ENCODE results near the gene COBL. TPM values are rescaled to one million over a fixed set of nuclear protein-coding genes. Genes with fewer than 3 reads are reported as not detected.

The COBL gene
- total RNA-seq, 1 donor from 2014 or later: under 0.01 TPM

GRCh38 chr7:51308265-51308664 lies 8.3 kb downstream of the COBL start:
- no peak for DNase-seq (ENCODE audit: low read depth in 2 of 2)

- DNase-seq (ENCODE audit: low read depth in 2 of 2): no peak
These were observed 8.9 kb downstream of the COBL start for GRCh38 chr7:51307651-51308210.

- no peak for DNase-seq (ENCODE audit: low read depth in 2 of 2)
These were observed 9.8 kb downstream of the COBL start for GRCh38 chr7:51306761-51307160.

- no peak for DNase-seq (ENCODE audit: low read depth in 2 of 2)
These were observed 11.9 kb downstream of the COBL start for GRCh38 chr7:51304729-51305128.

GRCh38 chr7:51303142-51303525 lies 13.5 kb downstream of the COBL start:
- DNase-seq (ENCODE audit: low read depth in 2 of 2): no peak

GRCh38 chr7:51301806-51302205 lies 14.8 kb downstream of the COBL start:
- no peak for DNase-seq (ENCODE audit: low read depth in 2 of 2)

- no peak for DNase-seq (ENCODE audit: low read depth in 2 of 2)
These were observed 15.6 kb downstream of the COBL start for GRCh38 chr7:51300762-51301674.

- no peak for DNase-seq (ENCODE audit: low read depth in 2 of 2)
These were observed 17.0 kb downstream of the COBL start for GRCh38 chr7:51299391-51300133.

- no peak for DNase-seq (ENCODE audit: low read depth in 2 of 2)
These were observed 17.7 kb downstream of the COBL start for GRCh38 chr7:51298912-51299311.

- no peak for DNase-seq (ENCODE audit: low read depth in 2 of 2)
These were observed 18.6 kb downstream of the COBL start for GRCh38 chr7:51297986-51298385.

- no peak for DNase-seq (ENCODE audit: low read depth in 2 of 2)
These were observed 21.0 kb downstream of the COBL start for GRCh38 chr7:51295440-51296245.

GRCh38 chr7:51292596-51292995 lies 24.0 kb downstream of the COBL start:
- no peak for DNase-seq (ENCODE audit: low read depth in 2 of 2)

- no peak for DNase-seq (ENCODE audit: low read depth in 2 of 2)
These were observed 25.7 kb downstream of the COBL start for GRCh38 chr7:51290702-51291540.

GRCh38 chr7:51290304-51290637 lies 26.3 kb downstream of the COBL start:
- DNase-seq (ENCODE audit: low read depth in 2 of 2): no peak

GRCh38 chr7:51289623-51290303 lies 26.8 kb downstream of the COBL start:
- no peak for DNase-seq (ENCODE audit: low read depth in 2 of 2)

- no peak for DNase-seq (ENCODE audit: low read depth in 2 of 2)
These were observed 27.6 kb downstream of the COBL start for GRCh38 chr7:51288896-51289622.

GRCh38 chr7:51286401-51286800 lies 30.2 kb downstream of the COBL start:
- no peak for DNase-seq (ENCODE audit: low read depth in 2 of 2)

- DNase-seq (ENCODE audit: low read depth in 2 of 2): no peak
These were observed 36.5 kb downstream of the COBL start for GRCh38 chr7:51280156-51280555.

- no peak for DNase-seq (ENCODE audit: low read depth in 2 of 2)
These were observed 37.1 kb downstream of the COBL start for GRCh38 chr7:51279391-51280023.

Measured in dermis microvascular lymphatic vessel endothelial cell (primary cell).